DOHH2 (cell line): ENCODE results near the gene FLNA.

Experiments
- H3F3A ChIP-seq: fragments of 200-600 bp; sonication (generic), shearing (Covaris generic); 2 replicates; pipeline ENCODE4 v1.6.0; 2016; ENCODE audit warnings: antibody characterized with exemption, mild to moderate bottlenecking; ENCODE audit not compliant: control insufficient read depth, insufficient read depth
- H3K27ac ChIP-seq: fragments of 200-600 bp; sonication (generic); 2 replicates; pipeline ENCODE4 v1.5.1; 2014; ENCODE audit warnings: low read depth, mild to moderate bottlenecking, low read length, moderate library complexity
- H3K27me3 ChIP-seq: fragments of 200-600 bp; sonication (generic); 2 replicates; pipeline ENCODE4 v1.6.1; 2014; ENCODE audit warnings: mild to moderate bottlenecking, low read length, mixed read lengths; ENCODE audit not compliant: control insufficient read depth
- H3K36me3 ChIP-seq: fragments of 200-600 bp; sonication (generic); 2 replicates; pipeline ENCODE4 v1.6.1; 2014; ENCODE audit warnings: mild to moderate bottlenecking, low read length, moderate library complexity, mixed read lengths; ENCODE audit not compliant: control insufficient read depth
- H3K4me1 ChIP-seq: fragments of 200-600 bp; sonication (generic); 2 replicates; pipeline ENCODE4 v1.6.1; 2014; ENCODE audit warnings: mild to moderate bottlenecking, low read length, mixed read lengths; ENCODE audit not compliant: control insufficient read depth
- H3K4me2 ChIP-seq: fragments of 200-600 bp; sonication (generic); 2 replicates; pipeline ENCODE4 v1.6.0; 2014; ENCODE audit warnings: mild to moderate bottlenecking, low read length, moderate library complexity
- H3K4me3 ChIP-seq: fragments of 200-600 bp; sonication (generic); 2 replicates; pipeline ENCODE4 v1.5.1; 2014; ENCODE audit warnings: mild to moderate bottlenecking, low read length, mixed read lengths
- H3K79me2 ChIP-seq: fragments of 200-600 bp; sonication (generic); 2 replicates; pipeline ENCODE4 v1.6.1; 2014; ENCODE audit warnings: mild to moderate bottlenecking, low read length, mixed read lengths; ENCODE audit not compliant: control insufficient read depth
- H3K9me2 ChIP-seq: fragments of 200-600 bp; sonication (generic); replicated peaks from 2 replicates; pipeline ENCODE4 v1.6.1; 2014; ENCODE audit warnings: mild to moderate bottlenecking, low read length, mixed read lengths; ENCODE audit not compliant: control insufficient read depth
- H3K9me3 ChIP-seq: fragments of 200-600 bp; sonication (generic); 2 replicates; pipeline ENCODE4 v1.6.1; 2014; ENCODE audit warnings: antibody characterized with exemption, low read length, mixed read lengths; ENCODE audit not compliant: control insufficient read depth, insufficient read depth
- H4K20me1 ChIP-seq: fragments of 200-600 bp; sonication (generic); 2 replicates; pipeline ENCODE4 v1.6.0; 2014; ENCODE audit warnings: low read depth, mild to moderate bottlenecking, antibody characterized with exemption, low read length, moderate library complexity; ENCODE audit not compliant: control insufficient read depth, insufficient read depth
- CTCF ChIP-seq: fragments of 200-600 bp; sonication (generic); IDR thresholded peaks from one replicate; pipeline ENCODE4 v1.5.1; 2014; ENCODE audit warnings: antibody characterized with exemption, mild to moderate bottlenecking, low read depth, low read length; ENCODE audit not compliant: poor library complexity, severe bottlenecking
- EZH2phosphoT487 ChIP-seq: fragments of 200-600 bp; sonication (generic); IDR thresholded peaks from 2 replicates; pipeline ENCODE4 v1.6.1; 2017; ENCODE audit warnings: borderline replicate concordance, mild to moderate bottlenecking, antibody characterized with exemption, low read length, moderate library complexity, mixed read lengths

FLNA gene

GRCh38 chrX:154375156-154375504 is 696 bp upstream of the FLNA start:
- Histone ChIP-seq H4K20me1 (no peaks in the 10 kb centered on the region), H3K4me3 (peak overlapping the region; percentile 68), H3K4me2 (peak overlapping the region; percentile 76), H3K27me3 (peaks cover 8% of the 10 kb centered on the region; the same call in 1 of the 2 replicates), H3K9me2 (no peaks in the 10 kb centered on the region), H3K9me3 (no peaks in the 10 kb centered on the region), H3K27ac (no peak overlapping the region), H3K79me2 (peaks cover 18% of the 10 kb centered on the region), H3F3A (no peaks in the 10 kb centered on the region), H3K36me3 (peaks cover 3% of the 10 kb centered on the region), H3K4me1 (peaks cover 54% of the 10 kb centered on the region)
- TF ChIP-seq CTCF = no peak
- no peak for TF ChIP-seq EZH2phosphoT487

- Histone ChIP-seq H3K27ac (no peak overlapping the region), H3K4me2 (peak overlapping the region; percentile 76), H4K20me1 (no peaks in the 10 kb centered on the region), H3K36me3 (no peaks in the 10 kb centered on the region; the same call in 1 of the 2 replicates), H3K27me3 (peaks cover 8% of the 10 kb centered on the region; the same call in 1 of the 2 replicates), H3F3A (no peaks in the 10 kb centered on the region), H3K4me3 (peak overlapping the region; percentile 68), H3K9me2 (no peaks in the 10 kb centered on the region), H3K79me2 (peaks cover 23% of the 10 kb centered on the region), H3K4me1 (peaks cover 64% of the 10 kb centered on the region), H3K9me3 (no peaks in the 10 kb centered on the region)
- TF ChIP-seq EZH2phosphoT487 (no peak), CTCF (peak; percentile 85)
Measured at GRCh38 chrX:154373340-154374306, 811 bp downstream of the FLNA start.

- no peak for TF ChIP-seq CTCF
- TF ChIP-seq EZH2phosphoT487 = no peak
- H3K4me1 ChIP-seq = peaks cover 60% of the 10 kb centered on the region
- H3K4me3 ChIP-seq = no peak overlapping the region
- H3K36me3 ChIP-seq = no peaks in the 10 kb centered on the region; the same call in none of the 2 replicates
- H3F3A ChIP-seq = no peaks in the 10 kb centered on the region
- no peaks in the 10 kb centered on the region for H3K9me3 ChIP-seq
- no peak overlapping the region for H3K4me2 ChIP-seq
- peaks cover 8% of the 10 kb centered on the region; the same call in 1 of the 2 replicates for H3K27me3 ChIP-seq
- H3K9me2 ChIP-seq = no peaks in the 10 kb centered on the region
- no peak overlapping the region for H3K27ac ChIP-seq
- peaks cover 30% of the 10 kb centered on the region for H3K79me2 ChIP-seq
- H4K20me1 ChIP-seq = no peaks in the 10 kb centered on the region
Measured at GRCh38 chrX:154372612-154373022, 1.8 kb downstream of the FLNA start.
